Panc1 (cell line): ENCODE measurements around the gene DQX1.

Experiments used
- CTCF ChIP-seq: fragments of 450-650 bp; IDR thresholded peaks from 2 replicates; pipeline ENCODE4 v1.5.1; 2017; ENCODE audit warnings: mild to moderate bottlenecking
- SIN3A ChIP-seq: IDR thresholded peaks from 2 replicates; pipeline ENCODE4 v1.6.1; 2012; ENCODE audit warnings: low read depth, mild to moderate bottlenecking, low read length, moderate library complexity, borderline replicate concordance; ENCODE audit not compliant: insufficient read depth

DNA sequence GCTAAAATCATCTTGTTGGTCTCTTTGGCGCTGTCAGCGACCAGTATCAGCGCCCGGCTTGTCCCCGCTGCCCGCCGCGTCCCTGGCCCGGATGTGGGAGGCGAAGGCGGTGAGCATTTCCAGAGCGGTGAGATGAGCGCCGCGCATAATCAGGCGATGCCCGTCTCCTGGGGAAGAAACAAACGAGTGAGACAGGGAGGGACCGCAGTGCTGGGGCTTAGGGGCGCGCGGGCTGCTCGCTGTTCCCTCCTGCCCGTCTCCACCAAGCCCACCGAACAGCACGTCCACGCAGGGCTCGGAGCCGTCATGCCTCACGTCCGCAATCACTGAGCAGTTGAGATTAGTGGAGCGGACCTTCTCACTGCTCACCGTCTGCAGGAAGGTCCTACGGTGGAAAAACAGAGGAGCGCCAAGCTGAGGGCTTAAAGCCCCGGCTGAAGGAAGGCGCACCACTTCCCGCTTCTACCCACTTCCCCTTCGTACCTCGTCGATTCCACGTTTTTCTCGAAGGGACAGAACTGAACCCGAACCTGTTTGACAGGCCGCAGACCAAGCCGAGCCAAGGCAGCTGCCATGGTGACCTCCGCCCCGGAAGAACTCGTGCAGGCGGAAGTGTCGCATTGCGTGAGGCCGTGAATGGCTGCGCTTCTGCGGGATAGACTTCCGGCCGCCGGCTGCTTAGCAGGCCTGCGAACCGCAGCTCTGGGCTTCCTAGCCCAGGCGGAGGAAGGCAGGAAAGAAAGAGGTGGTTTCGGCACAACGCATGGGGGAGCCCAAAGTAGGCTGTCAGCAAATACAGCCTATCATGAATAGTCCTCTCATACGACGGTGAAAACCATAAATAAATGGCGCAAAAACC is 53.7 kb downstream of the DQX1 start, which contains the start of gene MRPL53:
- no peak for TF ChIP-seq CTCF
- TF ChIP-seq SIN3A = 0 out of 2 replicates have a peak, but pooled peaks have one; percentile 55
